ENCODE measurements around the gene BAX.

BAX gene

DNA sequence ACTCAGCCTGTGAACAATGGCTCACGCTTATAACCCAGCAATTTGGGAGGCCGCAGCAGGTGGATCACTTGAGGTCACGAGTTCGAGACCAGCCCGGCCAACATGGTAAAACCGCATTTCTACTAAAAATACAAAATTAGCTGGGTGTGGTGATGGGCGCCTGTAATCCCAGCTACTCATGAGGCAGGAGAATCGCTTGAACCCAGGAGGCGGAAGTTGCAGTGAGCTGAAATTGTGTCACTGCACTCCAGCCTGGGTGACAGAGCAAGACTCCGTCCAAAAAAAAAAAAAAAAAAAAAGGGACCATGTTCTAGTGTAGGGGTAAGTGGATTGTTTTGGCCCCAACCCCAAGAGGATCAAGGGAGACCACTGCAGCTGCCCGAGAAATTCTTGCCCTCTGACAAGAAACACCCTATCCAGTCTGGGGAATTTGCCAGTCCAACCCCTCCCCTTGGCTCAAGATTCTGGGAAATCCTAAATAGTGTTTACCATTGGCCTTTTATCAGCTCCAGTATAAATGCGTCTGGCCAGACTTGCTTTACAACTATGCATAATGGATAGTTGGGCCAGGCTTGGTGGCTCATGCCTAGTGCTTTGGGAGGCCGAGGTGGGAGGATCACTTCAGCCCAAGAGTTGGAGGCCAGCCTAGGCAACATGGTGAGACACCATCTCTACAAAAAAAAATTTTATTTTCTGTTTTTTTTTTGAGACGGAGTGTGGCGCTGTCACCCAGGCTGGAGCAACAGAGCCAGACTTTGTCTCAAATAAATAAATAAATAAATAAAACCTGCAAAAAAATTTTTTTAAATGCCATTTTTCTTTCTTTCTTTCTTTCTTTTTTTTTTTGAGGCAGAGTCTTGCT, 26.3 kb upstream of the BAX start:
- in situ Hi-C loops (cut with MboI; ENCODE audit: low sequenced_read_pairs), result no loop called here

DNA sequence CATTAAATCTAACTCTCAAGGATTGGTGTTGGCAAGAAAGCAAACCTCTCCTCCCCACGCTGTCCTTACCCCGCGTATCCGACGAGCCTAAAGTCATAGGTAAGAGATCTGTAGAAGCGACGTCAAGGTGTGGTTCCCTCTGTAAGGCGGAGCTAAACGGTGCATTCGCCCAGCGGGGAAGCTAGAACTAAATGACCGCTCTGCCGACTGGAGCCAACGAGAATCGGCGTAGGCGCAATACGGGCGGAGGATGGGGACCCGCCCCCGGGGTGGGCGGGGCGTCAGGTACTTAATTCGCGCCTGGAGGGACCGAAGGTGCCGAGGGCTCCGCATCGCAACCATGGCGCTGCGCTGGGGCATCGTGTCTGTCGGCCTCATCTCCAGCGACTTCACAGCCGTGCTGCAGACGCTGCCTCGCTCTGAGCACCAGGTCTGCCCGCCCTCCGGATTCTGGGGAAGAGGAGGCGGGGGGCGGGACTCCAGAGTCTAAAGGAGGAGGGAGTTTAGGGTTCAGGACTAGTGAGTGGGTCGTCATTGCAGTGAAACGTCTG, 21.2 kb upstream of the BAX start, which contains the start of gene DHDH:
Gene DHDH, plus strand, starts transcription at position 318 of the 551 bp plus-strand sequence. Its CDS starts 23 bp downstream, at position 341.
- in situ Hi-C loops (cut with MboI; ENCODE audit: low sequenced_read_pairs), result no loop called here

DNA sequence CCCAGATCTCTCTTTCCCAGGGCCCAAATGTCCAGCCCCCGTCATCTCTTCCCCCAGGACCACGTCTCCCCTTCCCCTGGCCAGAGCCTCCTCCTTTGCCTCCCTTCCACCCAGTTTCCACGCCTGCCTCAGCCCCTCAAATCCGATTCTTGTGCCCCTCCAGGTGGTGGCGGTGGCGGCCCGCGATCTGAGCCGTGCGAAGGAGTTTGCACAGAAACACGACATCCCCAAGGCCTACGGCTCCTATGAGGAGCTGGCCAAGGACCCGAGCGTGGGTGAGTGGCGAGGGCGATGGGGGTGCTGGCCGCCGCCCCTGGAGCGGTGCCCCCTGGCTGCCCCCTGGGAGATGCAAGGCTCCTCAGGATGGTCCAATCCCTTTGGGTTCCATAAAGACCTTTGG, 19.8 kb upstream of the BAX start:
- in situ Hi-C loops (cut with MboI; ENCODE audit: low sequenced_read_pairs), result no loop called here

GRCh38 chr19:48935864-48936263, 18.8 kb upstream of the BAX start:
- in situ Hi-C loops (cut with MboI; ENCODE audit: low sequenced_read_pairs), result no loop called here

GRCh38 chr19:48938256-48938655, 16.4 kb upstream of the BAX start:
- in situ Hi-C loops (cut with MboI; ENCODE audit: low sequenced_read_pairs), result no loop called here

- in situ Hi-C loops (cut with MboI; ENCODE audit: low sequenced_read_pairs), result no loop called here
These were observed 13.8 kb upstream of the BAX start for GRCh38 chr19:48940902-48941301.

GRCh38 chr19:48943081-48943480, 11.6 kb upstream of the BAX start:
- in situ Hi-C loops (cut with MboI; ENCODE audit: low sequenced_read_pairs), result no loop called here

GRCh38 chr19:48945415-48945814, 9.3 kb upstream of the BAX start:
- in situ Hi-C loops (cut with MboI; ENCODE audit: low sequenced_read_pairs), result no loop called here

DNA sequence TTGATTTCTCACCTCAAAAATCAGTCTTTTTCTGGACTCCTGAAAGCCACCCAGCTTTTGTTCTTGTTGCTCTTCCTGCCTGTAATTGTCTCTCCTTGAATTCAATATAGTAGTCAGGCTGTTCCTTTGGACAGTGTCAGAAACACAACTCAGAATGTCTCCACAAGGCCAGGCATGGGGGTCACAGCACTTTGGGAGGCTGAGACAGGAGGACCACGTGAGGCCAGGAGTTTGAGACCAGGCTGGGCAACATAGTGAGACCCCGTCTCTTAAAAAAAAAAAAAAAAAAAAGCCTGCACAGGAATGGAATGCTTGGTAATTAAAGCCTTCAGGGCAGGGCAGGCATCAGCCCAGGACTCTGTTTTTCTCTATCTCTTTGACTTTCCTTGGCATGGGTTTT, 8.9 kb upstream of the BAX start:
- in situ Hi-C loops (cut with MboI; ENCODE audit: low sequenced_read_pairs), result no loop called here

GRCh38 chr19:48946463-48947257, 8.0 kb upstream of the BAX start:
- in situ Hi-C loops (cut with MboI; ENCODE audit: low sequenced_read_pairs), result no loop called here

- in situ Hi-C loops (cut with MboI; ENCODE audit: low sequenced_read_pairs), result no loop called here
These were observed 7.5 kb upstream of the BAX start for GRCh38 chr19:48947258-48947542.

DNA sequence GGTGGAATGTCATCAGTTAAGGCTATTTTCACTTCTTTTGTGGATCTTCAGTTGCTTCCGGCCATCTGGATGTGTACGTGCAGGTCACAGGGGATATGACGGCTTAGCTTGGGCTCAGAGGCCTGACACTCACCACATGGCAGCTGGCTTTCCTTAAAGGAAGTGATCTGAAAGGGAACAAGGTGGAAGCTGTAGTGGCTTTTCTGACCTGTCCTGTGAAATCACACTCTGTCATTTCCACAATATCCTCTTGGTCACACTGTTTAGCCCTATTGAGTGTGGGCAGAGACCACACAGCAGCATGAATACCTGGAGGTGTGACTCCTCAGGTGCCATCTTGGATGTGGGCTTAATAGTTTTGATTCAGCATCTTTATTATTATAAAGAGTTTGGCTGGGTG, 4.5 kb upstream of the BAX start:
- in situ Hi-C loops (cut with MboI; ENCODE audit: low sequenced_read_pairs), result loop anchor here (25.0 kb wide), 1 partner anchor 163 kb away; no protein-coding TSS in a partner anchor

GRCh38 chr19:48950830-48951519, 3.7 kb upstream of the BAX start:
- in situ Hi-C loops (cut with MboI; ENCODE audit: low sequenced_read_pairs), result loop anchor here (25.0 kb wide), 1 partner anchor 164 kb away; no protein-coding TSS in a partner anchor

DNA sequence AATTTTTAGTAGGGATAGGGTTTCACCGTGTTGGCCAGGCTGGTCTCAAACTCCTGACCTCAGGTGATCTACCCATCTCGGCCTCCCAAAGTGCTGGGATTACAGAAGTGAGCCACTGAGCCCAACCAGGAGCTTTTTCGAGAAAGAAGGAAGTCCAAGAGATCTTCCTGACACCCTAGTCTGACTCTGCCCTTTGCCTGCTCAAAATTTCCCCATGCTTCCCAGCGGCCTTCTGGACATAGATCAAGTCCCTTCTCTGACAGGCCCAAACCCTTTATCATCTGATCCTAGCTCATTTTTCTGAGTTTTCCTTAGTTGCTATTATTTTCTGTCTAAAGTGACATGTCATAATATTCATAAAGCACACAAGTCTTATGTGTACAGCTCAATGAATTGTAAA, 1.5 kb upstream of the BAX start:
- in situ Hi-C loops (cut with MboI; ENCODE audit: low sequenced_read_pairs), result loop anchor here (25.0 kb wide), 1 partner anchor 166 kb away; no protein-coding TSS in a partner anchor

- in situ Hi-C loops (cut with MboI; ENCODE audit: low sequenced_read_pairs), result loop anchor here (25.0 kb wide), 1 partner anchor 167 kb away; no protein-coding TSS in a partner anchor
These were observed 583 bp upstream of the BAX start for GRCh38 chr19:48953990-48954594.

DNA sequence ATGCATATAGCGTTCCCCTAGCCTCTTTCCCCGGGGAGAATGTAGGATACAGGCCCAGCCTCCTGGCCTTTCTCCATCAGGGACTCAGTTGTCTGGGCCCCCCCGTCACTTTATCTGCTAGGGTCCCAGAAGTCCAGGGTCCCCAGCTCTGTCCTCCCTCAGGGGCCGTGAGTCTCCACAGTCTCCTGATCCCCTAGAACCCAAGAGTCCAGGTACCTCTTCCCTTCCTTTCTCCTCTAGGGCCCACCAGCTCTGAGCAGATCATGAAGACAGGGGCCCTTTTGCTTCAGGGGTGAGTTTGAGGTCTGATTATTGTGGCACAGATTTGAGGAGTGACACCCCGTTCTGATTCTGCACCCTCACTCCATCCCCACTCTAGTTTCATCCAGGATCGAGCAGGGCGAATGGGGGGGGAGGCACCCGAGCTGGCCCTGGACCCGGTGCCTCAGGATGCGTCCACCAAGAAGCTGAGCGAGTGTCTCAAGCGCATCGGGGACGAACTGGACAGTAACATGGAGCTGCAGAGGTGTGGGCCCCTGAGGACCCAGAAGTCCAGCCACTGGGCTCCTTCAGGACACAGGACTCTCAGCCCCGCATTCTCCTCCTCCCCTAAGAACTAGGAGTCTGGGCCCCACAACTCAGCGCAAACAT, 758 bp downstream of the BAX start:
- in situ Hi-C loops (cut with MboI; ENCODE audit: low sequenced_read_pairs), result loop anchor here (25.0 kb wide), 1 partner anchor 168 kb away; no protein-coding TSS in a partner anchor

- in situ Hi-C loops (cut with MboI; ENCODE audit: low sequenced_read_pairs), result loop anchor here (25.0 kb wide), 1 partner anchor 171 kb away; no protein-coding TSS in a partner anchor
These were observed 3.3 kb downstream of the BAX start for GRCh38 chr19:48958006-48958405.

DNA sequence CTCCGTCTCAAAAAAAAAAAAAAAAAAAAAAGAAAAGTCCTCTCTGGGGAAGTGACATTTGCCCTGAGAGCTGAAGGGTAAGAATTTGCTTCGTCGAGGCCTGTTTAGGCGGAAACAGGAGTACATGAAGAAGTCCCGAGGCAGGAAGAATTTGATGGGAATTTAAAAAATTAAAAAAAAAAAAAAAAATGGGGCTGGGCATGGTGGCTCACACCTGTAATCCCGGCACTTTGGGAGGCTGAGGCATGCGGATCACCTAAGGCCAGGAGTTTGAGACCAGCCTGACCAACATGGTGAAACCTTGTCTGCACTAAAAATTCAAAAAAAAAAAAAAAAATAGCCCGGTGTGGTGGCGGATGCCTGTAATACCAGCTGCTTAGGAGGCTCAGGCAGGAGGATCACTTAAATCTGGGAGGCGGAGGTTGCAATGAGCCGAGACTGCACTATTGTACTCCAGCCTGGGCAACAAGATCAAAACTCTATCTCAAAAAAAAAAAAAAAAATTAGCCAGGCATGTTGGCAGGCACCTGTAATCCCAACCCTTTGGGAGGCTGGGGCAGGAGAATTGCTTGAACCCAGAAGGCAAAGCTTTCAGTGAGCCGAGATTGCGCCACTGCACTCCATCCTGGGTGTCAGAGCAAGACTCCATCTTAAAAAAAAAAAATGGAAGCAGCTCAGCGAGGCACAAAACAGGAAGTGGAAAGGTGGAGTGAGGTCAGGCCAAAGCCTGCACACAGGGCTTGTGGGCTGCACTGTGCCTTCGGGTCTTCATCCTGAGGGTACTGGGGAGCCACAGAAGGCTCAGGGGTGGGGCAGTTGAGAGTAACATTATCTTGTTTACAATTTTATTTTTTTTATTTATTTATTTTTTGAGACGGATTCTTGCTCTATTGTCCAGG, 4.9 kb downstream of the BAX start:
- in situ Hi-C loops (cut with MboI; ENCODE audit: low sequenced_read_pairs), result loop anchor here (25.0 kb wide), 1 partner anchor 172 kb away; no protein-coding TSS in a partner anchor
